NCI-H1105 treated with DMSO at 0.1 percent for 48 hours (cell line): ENCODE data around the gene PPM1D.
"Not testable (repeated sequence)": the region's sequence is repeated elsewhere in the genome, so short reads cannot be mapped to it uniquely, and the experiment has no call there.

ENCODE experiments used
- DNase-seq: peaks from one replicate; lab custom pipeline; 2025; lab: John Stamatoyannopoulos, UW

PPM1D gene

DNA sequence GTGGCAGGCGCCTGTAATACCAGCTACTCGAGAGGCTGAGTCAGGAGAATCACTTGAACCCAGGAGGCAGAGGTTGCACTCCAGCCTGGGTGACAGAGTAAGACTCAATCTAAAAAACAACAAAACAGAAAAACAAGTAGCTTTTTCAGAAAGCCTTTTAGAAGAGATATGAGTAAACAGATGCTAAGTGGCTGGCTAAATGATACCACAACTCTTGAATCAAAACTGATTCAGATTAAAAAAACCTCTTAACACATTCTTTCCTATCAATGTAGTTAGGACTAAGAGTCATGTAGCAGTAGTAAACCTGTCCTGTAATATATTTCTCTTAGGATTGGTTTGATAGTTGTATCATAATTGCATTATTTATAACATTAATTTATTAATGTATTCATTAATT lies 23.0 kb downstream of the PPM1D start:
- DNase-seq = no peak

GRCh38 chr17:60623415-60623814 lies 23.4 kb downstream of the PPM1D start:
- no peak for DNase-seq

DNA sequence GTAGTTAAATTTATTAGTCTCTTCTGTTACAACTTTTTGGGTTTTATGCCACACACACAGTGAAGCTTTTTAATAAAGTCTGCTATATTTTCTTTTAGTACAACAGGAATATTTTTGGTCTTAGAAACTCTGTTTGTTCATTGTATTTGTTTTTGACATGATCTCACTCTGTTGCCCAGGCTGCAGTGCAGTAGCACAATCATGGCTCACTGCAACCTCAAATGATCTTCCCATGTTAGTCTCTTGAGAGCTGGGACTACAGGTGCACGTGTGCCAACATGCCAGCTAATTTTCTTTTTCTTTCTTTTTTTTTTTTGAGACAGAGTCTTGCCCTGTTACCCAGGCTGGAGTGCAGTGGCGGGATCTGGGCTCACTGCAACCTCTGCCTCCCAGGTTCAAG lies 27.1 kb downstream of the PPM1D start:
- DNase-seq = no peak

DNA sequence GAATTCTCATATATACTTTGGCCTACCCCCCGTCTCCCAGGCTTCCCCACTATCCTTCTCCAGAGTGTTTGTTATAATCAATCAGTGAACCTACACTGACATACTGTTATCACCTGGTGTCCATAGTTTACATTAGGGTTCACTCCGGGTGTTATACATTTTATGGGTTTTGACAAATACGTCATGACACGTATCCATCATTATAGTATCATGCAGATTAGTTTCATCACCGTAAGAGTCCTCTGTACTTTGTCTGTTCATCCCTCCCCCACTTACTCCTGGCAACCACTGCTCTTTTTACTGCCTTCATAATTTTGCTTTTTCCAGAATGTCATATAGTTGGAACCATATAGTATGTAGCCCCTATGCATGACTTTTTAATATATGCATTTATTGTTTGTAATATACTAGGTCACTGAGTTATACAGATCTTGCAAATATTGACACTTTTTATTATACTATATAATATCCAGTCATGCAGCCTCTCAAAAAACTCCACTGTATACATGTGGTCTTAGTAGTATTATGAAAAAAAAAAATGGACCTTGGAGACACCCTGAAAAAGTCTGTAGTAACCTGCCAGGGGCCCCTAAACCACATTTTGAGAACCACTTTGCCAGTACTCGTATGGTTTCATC lies 28.4 kb downstream of the PPM1D start:
- no peak for DNase-seq

DNA sequence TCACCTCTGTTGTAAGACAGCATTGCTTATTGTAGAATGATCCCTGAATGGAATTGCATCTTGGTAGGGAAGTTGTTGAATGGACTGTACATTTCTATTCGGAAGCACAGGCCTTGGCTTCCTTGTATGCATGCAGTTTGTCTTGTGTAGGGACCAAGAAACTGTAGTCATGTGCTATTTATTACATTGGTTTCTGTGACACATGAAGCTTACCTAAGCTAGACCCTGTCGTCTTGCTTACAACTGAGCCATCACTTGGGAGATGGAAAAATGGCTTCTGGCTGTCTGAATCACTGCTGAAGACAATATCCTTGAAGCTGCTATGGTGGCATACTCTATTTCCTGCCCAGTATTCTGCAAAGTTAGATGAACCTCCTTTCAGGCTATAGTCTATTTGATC lies 29.1 kb downstream of the PPM1D start:
- no peak for DNase-seq

- DNase-seq = no peak
Measured at GRCh38 chr17:60630352-60630751, 30.4 kb downstream of the PPM1D start.

DNA sequence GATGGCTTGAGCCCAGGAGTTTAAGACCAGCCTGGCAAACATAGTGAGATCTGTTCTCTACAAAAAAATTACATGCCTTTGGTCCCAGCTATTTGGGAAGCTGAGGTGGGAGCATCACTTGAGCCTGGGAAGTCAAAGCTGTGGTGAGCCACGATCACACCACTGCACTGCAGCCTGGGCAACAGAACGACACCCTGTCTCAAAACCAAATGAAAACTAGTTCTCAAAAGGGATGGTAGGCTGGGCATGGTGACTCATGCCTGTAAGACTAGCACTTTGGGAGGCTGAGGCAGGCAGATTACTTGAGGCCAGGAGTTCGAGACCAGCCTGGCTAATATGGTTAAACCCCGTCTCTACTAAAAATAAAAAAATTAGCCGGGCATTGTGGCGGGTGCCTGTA lies 31.1 kb downstream of the PPM1D start:
- DNase-seq = no peak

DNA sequence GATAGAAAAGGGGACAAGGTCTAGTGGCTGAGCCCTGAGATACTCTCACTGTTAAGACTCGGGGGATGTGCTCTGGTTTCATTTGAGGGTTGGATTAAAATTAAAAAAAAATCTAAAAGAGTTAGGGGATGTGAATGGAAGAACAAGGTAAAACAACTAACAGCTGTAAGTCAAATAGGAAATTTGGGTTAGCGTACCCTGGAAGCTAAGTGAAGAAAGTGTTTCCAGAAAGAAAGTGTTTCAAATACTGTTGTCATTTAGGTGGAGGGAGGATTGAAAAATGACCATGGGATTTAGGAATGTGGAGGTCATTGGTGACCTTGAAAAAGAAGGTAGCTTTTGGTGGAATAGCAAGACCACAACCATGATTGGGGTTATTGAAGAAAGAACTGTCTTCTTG lies 37.7 kb downstream of the PPM1D start:
- no peak for DNase-seq

DNA sequence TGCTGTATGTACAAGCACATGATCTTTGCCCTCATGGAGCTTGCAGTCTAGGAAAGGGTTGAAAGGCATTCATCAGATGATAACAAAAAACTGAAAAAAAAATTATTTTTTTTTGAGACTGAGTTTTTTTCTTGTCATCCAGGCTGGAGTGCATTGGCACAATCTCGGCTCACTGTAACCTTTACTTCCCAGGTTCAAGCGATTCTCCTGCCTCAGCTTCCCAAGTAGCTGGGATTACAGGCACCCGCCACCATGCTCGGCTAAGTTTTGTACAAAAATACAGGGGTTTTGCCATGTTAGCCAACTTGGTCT lies 39.0 kb downstream of the PPM1D start:
- DNase-seq = no peak

DNA sequence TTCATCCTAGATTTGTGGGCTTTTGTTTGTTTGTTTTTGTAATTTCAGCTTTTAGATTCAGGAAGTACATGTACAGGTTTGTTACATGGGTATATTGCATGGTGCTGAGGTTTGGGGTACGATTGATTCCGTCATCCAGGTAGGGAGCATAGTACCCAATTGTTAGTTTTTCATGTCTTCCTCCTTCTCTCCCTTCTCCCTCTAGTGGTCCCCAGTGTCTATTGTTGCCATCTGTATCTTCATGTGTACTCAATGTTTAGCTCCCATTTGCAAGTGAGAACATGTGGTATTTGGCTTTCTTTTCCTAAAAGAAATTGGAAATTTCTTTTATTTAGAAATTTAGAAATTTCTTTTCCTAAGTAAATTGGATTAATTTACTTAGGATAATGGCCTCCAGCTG lies 40.5 kb downstream of the PPM1D start:
- peak; percentile 0 for DNase-seq

GRCh38 chr17:60641126-60641525 lies 41.1 kb downstream of the PPM1D start:
- DNase-seq = no peak

- DNase-seq = peak; percentile 66
Measured at GRCh38 chr17:60641810-60642220, 41.8 kb downstream of the PPM1D start.

- DNase-seq = peak; percentile 79
Measured at GRCh38 chr17:60645918-60646523, 46.0 kb downstream of the PPM1D start.

DNA sequence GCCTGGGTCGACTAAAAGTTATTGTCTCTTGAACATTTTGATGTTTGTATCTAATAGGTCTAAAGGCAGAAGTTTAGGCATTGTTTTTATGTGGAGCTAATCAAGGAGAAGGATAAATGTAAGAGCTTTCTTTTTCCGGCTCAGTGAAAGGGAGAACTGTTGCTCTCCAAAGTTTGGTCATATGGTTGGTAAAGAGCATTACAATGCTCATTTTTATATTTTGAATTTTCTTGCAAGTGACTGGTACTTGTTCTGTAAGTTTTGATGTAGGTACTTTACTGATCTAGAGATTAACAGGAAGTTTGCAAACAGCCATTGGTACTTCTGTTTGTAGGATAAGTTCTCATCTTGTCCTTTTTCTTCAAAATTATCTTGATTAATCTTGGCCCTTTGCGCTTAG lies 46.7 kb downstream of the PPM1D start:
- DNase-seq = no peak

DNA sequence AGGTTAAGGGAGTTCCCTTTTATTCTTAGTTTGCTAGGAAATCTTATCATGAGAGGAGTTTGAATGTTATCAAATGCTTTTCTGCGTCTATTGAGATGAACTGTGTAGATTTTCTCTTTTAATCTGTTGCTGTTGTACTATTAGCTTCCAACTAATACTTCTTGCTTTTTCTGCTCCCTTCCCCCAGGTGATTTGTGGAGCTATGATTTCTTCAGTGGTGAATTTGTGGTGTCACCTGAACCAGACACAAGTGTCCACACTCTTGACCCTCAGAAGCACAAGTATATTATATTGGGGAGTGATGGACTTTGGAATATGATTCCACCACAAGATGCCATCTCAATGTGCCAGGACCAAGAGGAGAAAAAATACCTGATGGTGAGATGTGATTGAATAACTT lies 47.7 kb downstream of the PPM1D start:
- DNase-seq = no peak

DNA sequence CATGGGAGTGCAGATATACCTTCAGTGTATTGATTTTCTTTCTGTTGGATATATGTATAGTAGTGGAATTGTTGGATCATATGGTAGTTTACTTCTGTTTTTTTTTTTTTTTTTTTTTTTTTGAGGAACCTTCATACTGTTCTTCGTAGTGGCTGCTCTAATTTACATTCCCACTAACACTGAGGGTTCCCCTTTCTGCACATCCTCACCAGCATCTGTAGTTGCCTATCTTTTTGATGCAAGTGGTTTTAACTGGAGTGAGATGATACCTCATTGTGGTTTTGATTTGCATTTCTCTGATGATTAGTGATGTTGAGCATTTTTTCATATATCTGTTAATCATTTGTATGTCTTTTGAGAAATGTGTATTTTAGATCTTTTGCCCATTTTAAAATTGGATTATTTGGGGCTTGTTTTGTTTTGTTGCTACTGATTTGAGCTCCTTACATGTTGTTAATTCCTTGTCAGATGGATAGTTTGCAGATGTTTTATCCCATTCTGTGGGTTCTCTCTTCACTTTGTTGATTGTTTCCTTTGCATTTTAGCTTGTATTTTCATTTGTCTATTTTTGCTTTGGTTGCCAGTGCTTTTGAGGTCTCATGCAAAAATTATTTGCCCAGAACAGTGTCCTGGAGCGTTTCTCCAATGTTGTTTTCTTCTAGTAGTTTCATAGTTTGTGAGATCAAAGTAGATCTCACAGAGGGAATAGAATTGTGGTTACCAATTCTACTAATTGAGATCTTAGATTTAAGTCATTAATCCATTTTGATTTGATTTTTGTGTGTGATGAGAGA lies 52.7 kb downstream of the PPM1D start:
- DNase-seq = no peak

DNA sequence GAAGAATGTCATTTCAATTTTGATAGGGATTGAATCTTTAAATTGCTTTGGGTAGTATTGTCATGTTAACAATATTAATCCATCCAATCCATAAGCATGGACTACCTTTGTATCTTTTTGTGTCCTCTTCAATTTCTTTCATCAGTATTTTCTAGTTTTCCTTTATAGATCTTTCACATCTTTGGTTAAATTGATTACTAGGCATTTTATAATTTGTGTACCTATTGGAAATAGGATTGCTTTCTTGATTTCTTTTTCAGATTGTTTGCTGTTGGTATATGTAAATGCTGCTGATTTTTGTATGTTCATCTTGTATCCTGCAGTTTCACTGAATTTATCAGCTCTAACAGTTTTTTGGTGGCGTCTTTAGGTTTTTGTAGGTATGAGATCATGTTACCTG lies 53.6 kb downstream of the PPM1D start:
- DNase-seq = no peak

GRCh38 chr17:60656499-60656898 lies 56.5 kb downstream of the PPM1D start:
- no peak for DNase-seq

DNA sequence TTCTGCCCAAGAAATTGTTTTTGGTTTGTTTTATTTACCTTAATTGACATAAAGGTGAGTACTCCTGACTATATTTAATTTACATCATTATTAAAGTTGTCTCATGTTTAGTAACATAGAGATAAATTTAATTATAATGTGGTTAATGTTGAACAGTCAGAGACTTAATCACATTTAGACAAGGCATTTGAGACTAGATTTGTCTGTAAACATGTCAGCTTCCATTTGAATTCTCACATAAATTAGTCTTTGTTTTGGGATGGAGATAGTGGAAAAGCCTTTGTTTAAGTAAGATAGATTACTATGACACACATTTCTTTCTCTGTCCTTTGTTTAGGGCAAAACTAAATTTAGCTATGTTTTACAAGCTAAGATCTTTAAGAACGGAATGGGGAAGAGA lies 59.2 kb downstream of the PPM1D start:
- no peak for DNase-seq

DNA sequence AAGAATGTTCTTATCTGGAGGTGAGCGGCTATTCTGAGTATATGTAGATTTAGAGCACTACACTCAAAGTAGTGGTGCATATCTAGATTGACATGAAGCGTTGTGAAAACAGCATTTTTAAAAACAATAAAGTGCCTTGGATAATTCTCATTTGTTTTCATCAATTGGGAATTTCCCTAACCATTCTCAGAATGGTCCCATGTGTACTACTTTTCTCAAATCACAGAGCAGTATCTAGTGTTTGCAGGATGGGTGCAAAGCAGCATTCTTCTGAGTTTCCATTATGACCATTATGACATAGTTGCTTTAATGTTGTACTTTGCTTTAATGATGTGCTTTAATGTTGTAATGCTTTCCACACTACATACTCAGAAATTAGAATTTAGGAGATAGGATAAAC lies 61.5 kb downstream of the PPM1D start:
- no peak for DNase-seq

DNA sequence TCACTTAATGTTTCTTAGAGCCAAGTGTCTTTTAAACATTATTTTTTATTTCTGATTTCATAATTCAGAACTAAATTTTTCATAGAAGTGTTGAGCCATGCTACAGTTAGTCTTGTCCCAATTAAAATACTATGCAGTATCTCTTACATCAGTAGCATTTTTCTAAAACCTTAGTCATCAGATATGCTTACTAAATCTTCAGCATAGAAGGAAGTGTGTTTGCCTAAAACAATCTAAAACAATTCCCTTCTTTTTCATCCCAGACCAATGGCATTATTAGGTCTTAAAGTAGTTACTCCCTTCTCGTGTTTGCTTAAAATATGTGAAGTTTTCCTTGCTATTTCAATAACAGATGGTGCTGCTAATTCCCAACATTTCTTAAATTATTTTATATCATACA lies 64.0 kb downstream of the PPM1D start:
- no peak for DNase-seq

GRCh38 chr17:60665602-60666001 lies 65.6 kb downstream of the PPM1D start:
- DNase-seq = no peak

DNA sequence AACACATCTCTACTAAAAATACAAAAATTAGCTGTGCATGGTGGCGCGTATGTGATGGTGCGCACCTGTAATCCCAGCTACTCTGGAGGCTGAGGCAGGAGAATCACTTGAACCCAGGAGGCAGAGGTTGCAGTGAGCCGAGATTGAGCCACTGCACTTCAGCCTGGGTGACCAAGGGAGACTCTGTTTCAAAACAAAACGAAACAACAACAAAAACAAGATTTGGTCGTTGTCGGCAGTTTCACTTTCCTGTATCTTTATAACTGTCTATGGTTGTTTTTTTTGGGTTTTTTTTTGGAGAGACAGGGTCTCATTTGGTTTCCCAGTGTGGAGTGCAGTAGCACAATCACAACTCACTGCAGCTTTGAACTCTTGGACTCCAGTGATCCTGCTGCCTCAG lies 68.7 kb downstream of the PPM1D start:
- DNase-seq = not testable (repeated sequence)

GRCh38 chr17:60671482-60671881 lies 71.5 kb downstream of the PPM1D start:
- DNase-seq = no peak
